Measurements from ENCODE around the gene ZNF581. TPM values are rescaled to one million over a fixed set of nuclear protein-coding genes. Genes with fewer than 3 reads are reported as not detected.

ZNF581 gene
- total RNA-seq, 1 donor from 2014 or later = 46.5 TPM

DNA sequence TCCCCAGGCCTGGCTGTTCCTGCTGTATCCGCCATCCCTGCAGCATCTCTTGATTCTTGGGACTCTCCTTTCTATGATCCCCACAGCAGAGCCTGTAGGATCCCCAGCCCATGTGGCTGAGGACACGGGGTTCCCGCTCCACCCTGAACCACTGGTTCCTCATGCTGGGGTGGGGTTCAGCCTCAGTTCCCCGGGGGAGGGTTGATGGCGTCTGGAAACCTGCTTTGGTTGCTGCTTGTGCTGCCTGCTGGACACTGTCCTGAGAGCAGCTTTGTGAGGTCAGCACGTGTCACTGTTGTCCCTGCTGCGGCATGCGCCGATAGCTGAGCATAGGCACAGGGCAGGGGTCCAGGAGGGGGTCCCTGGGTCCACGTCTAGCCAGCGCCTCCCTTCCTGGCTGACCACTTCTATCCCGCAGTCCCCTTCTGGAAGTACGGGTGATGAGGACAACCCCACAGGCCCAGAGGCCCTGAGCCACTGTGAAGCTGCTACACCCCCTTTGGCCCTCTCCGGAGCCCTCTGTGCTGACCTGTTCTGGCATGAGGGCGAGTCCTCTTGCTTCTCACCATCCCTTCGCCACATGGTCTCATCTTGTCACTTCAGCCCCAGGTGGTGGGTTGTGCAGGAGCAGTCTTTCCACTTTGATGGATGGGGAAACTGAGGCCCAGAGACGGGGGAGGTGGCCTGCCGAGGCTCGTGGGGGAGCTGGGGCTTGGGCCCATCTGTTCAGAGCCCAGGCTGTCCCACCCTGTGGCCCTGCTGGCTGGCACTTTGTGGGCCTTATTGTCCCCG lies 37.1 kb downstream of the ZNF581 start:
- Mint-ChIP-seq H3K27ac (no peak overlapping the region), H3K27me3 (no peaks in the 10 kb centered on the region), H3K4me1 (peaks cover 64% of the 10 kb centered on the region), H3K9me3 (no peaks in the 10 kb centered on the region), H3K36me3 (ENCODE audit: low read depth) (peaks cover 75% of the 10 kb centered on the region), H3K4me3 (no peak overlapping the region)
- ATAC-seq (ENCODE audit: low read depth) (no peak), DNase-seq (no peak)
- intact Hi-C loops (cut with micrococcal nuclease) = no loop called here
- TF ChIP-seq, protein P1, sequence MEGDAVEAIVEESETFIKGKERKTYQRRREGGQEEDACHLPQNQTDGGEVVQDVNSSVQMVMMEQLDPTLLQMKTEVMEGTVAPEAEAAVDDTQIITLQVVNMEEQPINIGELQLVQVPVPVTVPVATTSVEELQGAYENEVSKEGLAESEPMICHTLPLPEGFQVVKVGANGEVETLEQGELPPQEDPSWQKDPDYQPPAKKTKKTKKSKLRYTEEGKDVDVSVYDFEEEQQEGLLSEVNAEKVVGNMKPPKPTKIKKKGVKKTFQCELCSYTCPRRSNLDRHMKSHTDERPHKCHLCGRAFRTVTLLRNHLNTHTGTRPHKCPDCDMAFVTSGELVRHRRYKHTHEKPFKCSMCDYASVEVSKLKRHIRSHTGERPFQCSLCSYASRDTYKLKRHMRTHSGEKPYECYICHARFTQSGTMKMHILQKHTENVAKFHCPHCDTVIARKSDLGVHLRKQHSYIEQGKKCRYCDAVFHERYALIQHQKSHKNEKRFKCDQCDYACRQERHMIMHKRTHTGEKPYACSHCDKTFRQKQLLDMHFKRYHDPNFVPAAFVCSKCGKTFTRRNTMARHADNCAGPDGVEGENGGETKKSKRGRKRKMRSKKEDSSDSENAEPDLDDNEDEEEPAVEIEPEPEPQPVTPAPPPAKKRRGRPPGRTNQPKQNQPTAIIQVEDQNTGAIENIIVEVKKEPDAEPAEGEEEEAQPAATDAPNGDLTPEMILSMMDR (IDR thresholded peaks at IDR 0.05) = no peak
- ChIA-PET CTCF (no interaction called here), POLR2A (no interaction called here)

DNA sequence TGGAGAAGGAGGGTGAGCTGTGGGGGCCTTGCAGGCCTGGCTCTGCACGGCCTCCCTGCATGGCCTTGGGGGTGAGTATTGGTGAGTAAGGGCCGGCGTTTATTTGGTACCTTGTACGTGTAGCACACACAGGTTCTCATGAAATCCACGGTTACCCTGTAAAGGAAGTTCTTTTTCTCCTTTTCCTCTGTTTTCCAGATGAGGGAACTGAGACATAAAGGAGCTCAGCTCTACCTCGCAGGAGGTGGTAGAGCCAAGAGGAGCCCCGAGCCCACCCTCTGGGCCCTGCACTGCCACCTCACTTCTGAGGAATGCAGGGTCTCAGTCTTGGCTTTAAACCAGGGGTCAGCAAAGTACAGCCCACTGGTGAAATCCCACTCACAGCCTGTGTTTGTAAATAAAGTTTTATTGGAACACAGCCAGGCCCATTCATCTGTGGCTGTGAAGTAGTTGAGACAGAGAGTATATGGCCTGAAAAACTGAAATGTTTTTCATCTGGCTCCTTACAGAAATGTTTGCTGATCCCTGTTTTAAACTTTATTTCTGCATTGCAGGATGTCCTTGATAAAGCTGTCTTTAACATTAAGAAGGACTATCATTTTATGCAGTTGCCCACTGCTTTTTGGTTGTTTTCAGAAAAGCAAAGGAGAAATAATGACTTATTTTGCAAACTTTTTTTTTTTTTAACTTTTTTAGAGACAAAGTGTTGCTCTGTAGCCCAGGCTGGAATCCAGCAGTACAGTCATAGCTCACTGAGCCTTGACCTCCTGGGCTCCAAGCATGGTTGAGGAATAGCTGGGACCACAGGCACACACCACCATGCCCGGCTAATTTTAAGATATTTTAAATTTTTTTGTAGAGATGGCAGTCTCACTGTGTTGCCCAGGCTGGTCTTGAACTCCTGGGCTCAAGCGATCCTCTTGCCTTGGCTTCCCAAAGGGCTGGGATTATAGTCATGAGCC lies 38.0 kb downstream of the ZNF581 start:
- ATAC-seq (ENCODE audit: low read depth) = no peak
- Mint-ChIP-seq H3K4me1 (peaks cover 63% of the 10 kb centered on the region), H3K27ac (no peak overlapping the region), H3K4me3 (no peak overlapping the region), H3K27me3 (no peaks in the 10 kb centered on the region), H3K9me3 (no peaks in the 10 kb centered on the region), H3K36me3 (ENCODE audit: low read depth) (peaks cover 81% of the 10 kb centered on the region)
- ChIA-PET CTCF (no interaction called here), POLR2A (interaction anchor here (0.7 kb wide), 1 partner anchor 27 kb away, joined by 4 read pairs; no protein-coding TSS in a partner anchor)
- TF ChIP-seq, protein P1 (IDR thresholded peaks at IDR 0.05) = no peak
- DNase-seq = no peak
- intact Hi-C loops (cut with micrococcal nuclease) = no loop called here

DNA sequence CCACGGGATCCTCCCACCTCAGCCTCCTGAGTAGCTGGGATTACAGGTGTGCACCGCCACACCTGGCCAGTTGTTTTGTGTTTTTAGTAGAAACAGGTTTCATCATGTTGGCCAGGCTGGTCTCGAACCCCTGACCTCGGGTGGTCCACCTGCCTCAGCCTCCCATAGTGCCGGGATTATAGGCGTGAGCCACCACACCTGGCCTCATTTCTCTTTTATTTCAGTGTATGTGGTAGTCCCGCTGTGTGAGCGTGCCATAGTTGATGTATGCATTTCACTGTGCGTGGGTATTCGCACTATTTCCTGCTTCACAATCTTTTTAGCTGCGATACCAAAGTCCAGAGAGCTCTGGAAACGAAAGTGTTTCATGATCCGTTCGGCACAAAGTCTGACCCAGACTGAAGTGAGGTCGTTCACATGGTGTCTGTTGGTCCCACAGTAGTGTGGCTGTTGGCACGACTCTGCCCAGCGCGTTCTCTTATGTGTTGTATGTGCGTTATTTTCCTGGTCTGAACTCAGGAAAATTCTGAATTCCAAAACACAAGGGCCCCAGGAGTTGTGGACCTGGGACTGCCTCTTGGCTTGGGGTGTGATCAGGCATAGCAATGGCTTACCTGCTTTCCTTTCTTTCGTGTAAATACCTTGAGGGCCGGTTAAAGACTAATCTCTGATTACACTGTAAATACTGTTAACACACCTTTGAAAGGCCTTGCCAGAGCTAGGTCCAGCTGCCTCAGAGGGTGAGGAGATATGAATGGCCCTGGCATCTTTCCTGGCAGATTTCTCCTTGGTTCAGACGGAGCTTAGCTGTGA lies 40.2 kb downstream of the ZNF581 start:
- H3K36me3 Mint-ChIP-seq (ENCODE audit: low read depth) = peaks cover 81% of the 10 kb centered on the region
- ChIA-PET POLR2A (no interaction called here), CTCF (interaction anchor here (1.1 to 1.2 kb wide), 2 partner anchors 51 to 53 kb away, joined by 3 read pairs; no protein-coding TSS in a partner anchor)
- TF ChIP-seq, protein P1 (IDR thresholded peaks at IDR 0.05) = no peak
- no peaks in the 10 kb centered on the region for H3K27me3 Mint-ChIP-seq
- intact Hi-C loops (cut with micrococcal nuclease) = no loop called here
- H3K4me1 Mint-ChIP-seq = peaks cover 58% of the 10 kb centered on the region
- DNase-seq = no peak
- no peak overlapping the region for H3K4me3 Mint-ChIP-seq
- H3K9me3 Mint-ChIP-seq = no peaks in the 10 kb centered on the region
- H3K27ac Mint-ChIP-seq = no peak overlapping the region
- no peak for ATAC-seq (ENCODE audit: low read depth)

DNA sequence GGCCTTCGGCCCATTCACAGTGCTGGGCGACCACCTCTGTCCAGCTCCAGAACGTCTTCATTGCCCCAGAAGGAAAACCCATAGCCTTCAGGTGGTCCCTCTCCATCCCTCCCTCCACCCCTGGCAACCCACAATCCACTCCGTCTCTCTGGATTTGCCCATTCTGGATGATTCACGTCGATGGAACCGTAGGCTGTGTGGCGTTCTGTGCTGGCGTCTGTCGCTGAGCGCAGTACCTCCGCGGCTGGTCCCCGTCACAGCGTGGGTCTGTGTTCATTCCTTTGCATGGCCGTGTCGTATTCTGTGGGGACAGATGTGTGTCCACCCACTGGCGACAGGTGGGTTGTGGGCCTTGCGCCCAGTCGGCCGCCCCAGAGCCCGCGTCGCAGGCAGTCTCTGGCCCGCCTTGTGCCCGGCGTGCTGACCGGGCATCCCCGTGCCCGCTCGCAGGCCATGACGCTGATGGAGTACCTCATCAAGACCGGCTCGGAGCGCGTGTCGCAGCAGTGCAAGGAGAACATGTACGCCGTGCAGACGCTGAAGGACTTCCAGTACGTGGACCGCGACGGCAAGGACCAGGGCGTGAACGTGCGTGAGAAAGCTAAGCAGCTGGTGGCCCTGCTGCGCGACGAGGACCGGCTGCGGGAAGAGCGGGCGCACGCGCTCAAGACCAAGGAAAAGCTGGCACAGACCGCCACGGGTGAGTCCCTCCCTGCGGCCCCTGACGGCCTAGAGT lies 41.7 kb downstream of the ZNF581 start:
- DNase-seq = no peak
- H3K27me3 Mint-ChIP-seq = no peaks in the 10 kb centered on the region
- TF ChIP-seq, protein P1 (IDR thresholded peaks at IDR 0.05) = no peak
- H3K4me3 Mint-ChIP-seq = no peak overlapping the region
- no peak overlapping the region for H3K27ac Mint-ChIP-seq
- CTCF ChIA-PET = no interaction called here
- intact Hi-C loops (cut with micrococcal nuclease) = no loop called here
- POLR2A ChIA-PET = no interaction called here
- no peaks in the 10 kb centered on the region for H3K9me3 Mint-ChIP-seq
- H3K36me3 Mint-ChIP-seq (ENCODE audit: low read depth) = peaks cover 77% of the 10 kb centered on the region
- ATAC-seq (ENCODE audit: low read depth) = no peak
- peaks cover 50% of the 10 kb centered on the region for H3K4me1 Mint-ChIP-seq
